ENCODE measurements around the gene MACF1. TPM values are rescaled to one million over a fixed set of nuclear protein-coding genes. Genes with fewer than 3 reads are reported as not detected.

MACF1 gene
- polyA plus RNA-seq, 1 of the 3 experiments (the other 2 are of a cell fraction) = 37.6 TPM

DNA sequence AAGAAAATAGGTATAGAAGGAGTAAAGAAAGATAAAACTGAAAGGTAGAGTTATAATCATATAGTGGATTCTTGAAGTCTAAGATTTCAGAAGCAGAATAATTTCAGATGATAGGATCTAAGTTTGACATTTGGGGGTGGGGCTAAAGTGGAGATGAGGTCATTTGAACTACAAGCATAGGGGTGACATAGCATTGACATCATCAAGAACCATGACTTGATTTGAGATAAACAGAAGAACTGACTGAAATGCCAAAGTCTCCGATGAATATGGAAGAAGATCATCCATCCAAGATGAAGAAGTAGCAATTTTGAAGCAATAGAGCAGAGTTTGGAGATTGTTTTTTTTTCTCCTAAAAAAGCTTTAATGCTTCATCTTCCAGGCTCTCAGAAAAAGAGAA lies 122.3 kb downstream of the MACF1 start:
- peaks cover 3 to 4% of the 10 kb centered on the region in 2 experiments; a peak in 2 of 4 replicates for H3K4me1 ChIP-seq (ENCODE audit: control insufficient read depth in 1 of 2, insufficient read depth in 2 of 2, low read depth in 1 of 2, low read length in 1 of 2)
- no peaks in the 10 kb centered on the region for H3K9me3 ChIP-seq
- no peaks in the 10 kb centered on the region for H3K79me2 ChIP-seq (ENCODE audit: insufficient read depth)
- H3K4me2 ChIP-seq = no peak overlapping the region
- H3K9me2 ChIP-seq = no peaks in the 10 kb centered on the region
- no peaks in the 10 kb centered on the region for H4K20me1 ChIP-seq (ENCODE audit: insufficient read depth)
- no peak overlapping the region for H2AFZ ChIP-seq (ENCODE audit: low read depth)
- WGBS (ENCODE audit: low lambda C conversion rate) = 88% methylated on average over 1 of the region's 1 CpG
- POLR2A ChIA-PET = no interaction called here
- peaks cover 88 to 89% of the 10 kb centered on the region in 2 experiments for H3K36me3 ChIP-seq (replicated peaks in 1 of 2; ENCODE audit: control insufficient read depth in 1 of 2, insufficient read depth in 2 of 2, low read length in 1 of 2)
- TF ChIP-seq, protein P1, sequence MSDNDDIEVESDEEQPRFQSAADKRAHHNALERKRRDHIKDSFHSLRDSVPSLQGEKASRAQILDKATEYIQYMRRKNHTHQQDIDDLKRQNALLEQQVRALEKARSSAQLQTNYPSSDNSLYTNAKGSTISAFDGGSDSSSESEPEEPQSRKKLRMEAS (IDR thresholded peaks at IDR 0.05; ENCODE audit: low read depth) = no peak
- TF ChIP-seq EP300 (IDR thresholded peaks at IDR 0.05; ENCODE audit: borderline replicate concordance in 1 of 2, low read depth in 1 of 2, low read length in 1 of 2) = no peak
- no peak for TF ChIP-seq RFX5 (IDR thresholded peaks at IDR 0.05; ENCODE audit: low read length)
- no peak for TF ChIP-seq EZH2phosphoT487 (IDR thresholded peaks at IDR 0.05; ENCODE audit: borderline replicate concordance, low read depth)
- no peak for TF ChIP-seq YY1 (IDR thresholded peaks at IDR 0.05; ENCODE audit: low read depth)
- no peak for TF ChIP-seq SMC3 (IDR thresholded peaks at IDR 0.05; ENCODE audit: low read depth, low read length)
- TF ChIP-seq FOXM1 (IDR thresholded peaks at IDR 0.05; ENCODE audit: low read depth) = no peak
- TF ChIP-seq MEF2A (IDR thresholded peaks at IDR 0.05; ENCODE audit: borderline replicate concordance, low read depth) = no peak
- TF ChIP-seq POLR2AphosphoS5 (IDR thresholded peaks at IDR 0.05; ENCODE audit: low read depth, low read length) = no peak
- no peak for TF ChIP-seq NFIC (IDR thresholded peaks at IDR 0.05; ENCODE audit: borderline replicate concordance)
- no peak for TF ChIP-seq FOSL2 (IDR thresholded peaks at IDR 0.05; ENCODE audit: borderline replicate concordance, low read depth)
- TF ChIP-seq, protein P2, sequence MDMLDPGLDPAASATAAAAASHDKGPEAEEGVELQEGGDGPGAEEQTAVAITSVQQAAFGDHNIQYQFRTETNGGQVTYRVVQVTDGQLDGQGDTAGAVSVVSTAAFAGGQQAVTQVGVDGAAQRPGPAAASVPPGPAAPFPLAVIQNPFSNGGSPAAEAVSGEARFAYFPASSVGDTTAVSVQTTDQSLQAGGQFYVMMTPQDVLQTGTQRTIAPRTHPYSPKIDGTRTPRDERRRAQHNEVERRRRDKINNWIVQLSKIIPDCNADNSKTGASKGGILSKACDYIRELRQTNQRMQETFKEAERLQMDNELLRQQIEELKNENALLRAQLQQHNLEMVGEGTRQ (IDR thresholded peaks at IDR 0.05; ENCODE audit: borderline replicate concordance, low read depth, low read length) = no peak
- H3K4me3 ChIP-seq (ENCODE audit: low read depth in 2 of 2, low read length in 1 of 2) = no peak overlapping the region
- H3K27me3 ChIP-seq (ENCODE audit: insufficient read depth) = no peaks in the 10 kb centered on the region
- CTCF ChIA-PET = no interaction called here
- peaks cover 11% of the 10 kb centered on the region for H3F3A ChIP-seq (replicated peaks; ENCODE audit: insufficient read depth)
- no peak overlapping the region for H3K27ac ChIP-seq (ENCODE audit: low read depth in 2 of 2, low read length in 1 of 2)
- no peak overlapping the region for H3K9ac ChIP-seq
- no peak for DNase-seq

DNA sequence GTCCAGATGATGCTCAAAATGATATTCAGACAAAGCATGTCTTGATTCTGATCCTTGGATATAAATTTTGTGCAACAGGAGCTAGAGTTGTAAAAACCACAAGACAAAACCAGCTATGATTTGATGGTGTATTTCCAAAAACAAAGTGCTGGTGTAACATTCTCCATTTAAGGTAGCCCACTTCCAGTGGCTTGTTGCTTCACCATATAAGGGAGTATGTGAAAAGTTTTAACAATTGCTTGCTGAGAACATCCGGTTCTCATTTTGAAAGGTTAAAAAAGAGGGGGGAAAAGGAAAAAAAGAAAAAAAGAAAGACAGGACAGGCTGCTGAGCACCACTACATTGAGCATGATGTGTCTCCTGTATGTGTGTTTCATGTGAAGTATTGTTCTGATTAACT lies 123.6 kb downstream of the MACF1 start:
- no peak overlapping the region for H3K9ac ChIP-seq
- H3K9me2 ChIP-seq = no peaks in the 10 kb centered on the region
- CTCF ChIA-PET = interaction anchor here (1.3 kb wide), 1 partner anchor 69 kb away, joined by 3 read pairs; no protein-coding TSS in a partner anchor
- H3K27me3 ChIP-seq (ENCODE audit: insufficient read depth) = no peaks in the 10 kb centered on the region
- TF ChIP-seq, protein P3, sequence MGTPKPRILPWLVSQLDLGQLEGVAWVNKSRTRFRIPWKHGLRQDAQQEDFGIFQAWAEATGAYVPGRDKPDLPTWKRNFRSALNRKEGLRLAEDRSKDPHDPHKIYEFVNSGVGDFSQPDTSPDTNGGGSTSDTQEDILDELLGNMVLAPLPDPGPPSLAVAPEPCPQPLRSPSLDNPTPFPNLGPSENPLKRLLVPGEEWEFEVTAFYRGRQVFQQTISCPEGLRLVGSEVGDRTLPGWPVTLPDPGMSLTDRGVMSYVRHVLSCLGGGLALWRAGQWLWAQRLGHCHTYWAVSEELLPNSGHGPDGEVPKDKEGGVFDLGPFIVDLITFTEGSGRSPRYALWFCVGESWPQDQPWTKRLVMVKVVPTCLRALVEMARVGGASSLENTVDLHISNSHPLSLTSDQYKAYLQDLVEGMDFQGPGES (IDR thresholded peaks at IDR 0.05; ENCODE audit: low read depth, low read length) = no peak
- TF ChIP-seq FOXJ3 (CRISPR knock-in tag; IDR thresholded peaks at IDR 0.05) = no peak
- WGBS (ENCODE audit: low lambda C conversion rate) = 94% methylated on average over 1 of the region's 1 CpG
- H3K79me2 ChIP-seq (ENCODE audit: insufficient read depth) = no peaks in the 10 kb centered on the region
- no peaks in the 10 kb centered on the region for H3K9me3 ChIP-seq
- H3K4me2 ChIP-seq = no peak overlapping the region
- H2AFZ ChIP-seq (ENCODE audit: low read depth) = no peak overlapping the region
- DNase-seq = no peak
- POLR2A ChIA-PET = no interaction called here
- no peaks in the 10 kb centered on the region for H4K20me1 ChIP-seq (ENCODE audit: insufficient read depth)
- H3K4me3 ChIP-seq (ENCODE audit: low read depth in 2 of 2, low read length in 1 of 2) = no peak overlapping the region
- no peak overlapping the region for H3K27ac ChIP-seq (ENCODE audit: low read depth in 2 of 2, low read length in 1 of 2)
- H3K36me3 ChIP-seq (replicated peaks in 1 of 2; ENCODE audit: control insufficient read depth in 1 of 2, insufficient read depth in 2 of 2, low read length in 1 of 2) = peaks cover 79 to 89% of the 10 kb centered on the region in 2 experiments
- peaks cover 11% of the 10 kb centered on the region for H3F3A ChIP-seq (replicated peaks; ENCODE audit: insufficient read depth)
- peaks cover 4% of the 10 kb centered on the region in 2 experiments; a peak in 2 of 4 replicates for H3K4me1 ChIP-seq (ENCODE audit: control insufficient read depth in 1 of 2, insufficient read depth in 2 of 2, low read depth in 1 of 2, low read length in 1 of 2)

Measured in SK-N-SH (cell line).